Mucosa of rectum (tissue), 2 donors: Measurements from ENCODE around the gene KRT83.
"Not testable (repeated sequence)": the region's sequence is repeated elsewhere in the genome, so short reads cannot be mapped to it uniquely, and the experiment has no call there.

Experiments used
- H3K27ac ChIP-seq, 2 donors: one replicate each; pipeline ENCODE4 v1.7.0; 2013; ENCODE audit warnings: inconsistent platforms in 2 of 2, low read depth in 2 of 2, low read length in 2 of 2
- H3K27me3 ChIP-seq, 2 donors: one replicate each; pipeline ENCODE4 v1.7.0; 2013; ENCODE audit warnings: low read length in 2 of 2; ENCODE audit not compliant: control insufficient read depth in 2 of 2, insufficient read depth in 2 of 2
- H3K36me3 ChIP-seq, 2 donors: one replicate each; pipeline ENCODE4 v1.7.0; 2013; ENCODE audit warnings: low read length in 2 of 2; ENCODE audit not compliant: control insufficient read depth in 2 of 2, insufficient read depth in 2 of 2
- H3K4me1 ChIP-seq, 2 donors: one replicate each; pipeline ENCODE4 v1.7.0; 2013; ENCODE audit warnings: low read length in 2 of 2, mild to moderate bottlenecking in 1 of 2; ENCODE audit not compliant: control insufficient read depth in 2 of 2, insufficient read depth in 2 of 2
- H3K4me3 ChIP-seq, 2 donors: one replicate each; pipeline ENCODE4 v1.7.0; 2013; ENCODE audit warnings: low read length in 2 of 2
- H3K9ac ChIP-seq, 2 donors: one replicate each; pipeline ENCODE4 v1.7.0; 2013; ENCODE audit warnings: low read length in 2 of 2, low read depth in 1 of 2, mild to moderate bottlenecking in 1 of 2
- H3K9me3 ChIP-seq, 2 donors: one replicate each; pipeline ENCODE4 v1.7.0; 2013; ENCODE audit warnings: low read length in 2 of 2; ENCODE audit not compliant: control insufficient read depth in 2 of 2
- donor health status: healthy.
- donor health status: Normal muscosa, but diverticular disease.

KRT83 gene

GRCh38 chr12:52321418-52321817, 220 bp upstream of the KRT83 start:
- H3K4me3 ChIP-seq = no peak overlapping the region
- H3K36me3 ChIP-seq = no peaks in the 10 kb centered on the region
- H3K9ac ChIP-seq = no peak overlapping the region
- H3K9me3 ChIP-seq = no peaks in the 10 kb centered on the region
- H3K4me1 ChIP-seq = no peaks in the 10 kb centered on the region
- no peaks in the 10 kb centered on the region for H3K27me3 ChIP-seq
- H3K27ac ChIP-seq = no peak overlapping the region

- H3K36me3 ChIP-seq = no peaks in the 10 kb centered on the region
- H3K9me3 ChIP-seq = no peaks in the 10 kb centered on the region
- no peak overlapping the region for H3K4me3 ChIP-seq
- H3K27me3 ChIP-seq = no peaks in the 10 kb centered on the region
- H3K9ac ChIP-seq = no peak overlapping the region
- H3K4me1 ChIP-seq = no peaks in the 10 kb centered on the region
- H3K27ac ChIP-seq = no peak overlapping the region
Measured at GRCh38 chr12:52319097-52319496, 2.1 kb downstream of the KRT83 start.

DNA sequence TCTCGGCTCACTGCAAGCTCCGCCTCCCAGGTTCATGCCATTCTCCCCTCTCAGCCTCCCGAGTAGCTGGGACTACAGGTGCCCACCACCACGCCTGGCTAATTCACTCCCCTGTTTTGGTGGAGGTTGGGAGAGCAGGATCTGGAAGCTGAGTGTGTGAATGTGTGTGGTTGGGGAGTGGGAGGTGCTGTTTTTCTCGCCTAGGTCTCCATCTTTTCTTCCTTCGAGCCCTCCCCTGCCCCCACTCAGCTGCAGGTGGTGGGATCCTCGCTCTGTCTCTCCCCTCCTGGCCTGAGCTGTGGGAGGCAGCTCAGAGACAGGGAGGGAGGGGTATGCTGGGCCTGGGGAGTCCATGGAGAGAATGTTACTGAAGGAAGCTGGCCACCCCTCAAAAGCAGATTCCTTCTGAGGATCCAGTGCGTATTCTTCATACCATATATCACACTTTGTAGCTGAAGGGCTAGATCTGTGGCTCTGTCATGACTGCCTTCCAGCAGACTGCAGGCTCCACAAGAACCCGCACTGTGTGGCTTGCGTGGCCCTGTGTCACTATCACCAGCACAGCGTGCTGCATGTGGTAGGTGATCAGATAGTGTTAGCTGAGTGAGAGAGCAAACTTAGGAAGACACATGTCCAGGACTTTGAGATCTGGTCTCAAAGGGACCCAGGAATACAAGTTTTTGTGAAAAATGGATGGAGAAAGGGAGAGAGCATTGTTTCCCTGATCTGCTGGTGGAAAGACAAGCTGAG, 2.8 kb downstream of the KRT83 start:
- Histone ChIP-seq H3K9me3 (no peaks in the 10 kb centered on the region), H3K4me3 (no peak overlapping the region), H3K9ac (no peak overlapping the region), H3K27ac (no peak overlapping the region), H3K36me3 (no peaks in the 10 kb centered on the region), H3K4me1 (no peaks in the 10 kb centered on the region), H3K27me3 (no peaks in the 10 kb centered on the region)

DNA sequence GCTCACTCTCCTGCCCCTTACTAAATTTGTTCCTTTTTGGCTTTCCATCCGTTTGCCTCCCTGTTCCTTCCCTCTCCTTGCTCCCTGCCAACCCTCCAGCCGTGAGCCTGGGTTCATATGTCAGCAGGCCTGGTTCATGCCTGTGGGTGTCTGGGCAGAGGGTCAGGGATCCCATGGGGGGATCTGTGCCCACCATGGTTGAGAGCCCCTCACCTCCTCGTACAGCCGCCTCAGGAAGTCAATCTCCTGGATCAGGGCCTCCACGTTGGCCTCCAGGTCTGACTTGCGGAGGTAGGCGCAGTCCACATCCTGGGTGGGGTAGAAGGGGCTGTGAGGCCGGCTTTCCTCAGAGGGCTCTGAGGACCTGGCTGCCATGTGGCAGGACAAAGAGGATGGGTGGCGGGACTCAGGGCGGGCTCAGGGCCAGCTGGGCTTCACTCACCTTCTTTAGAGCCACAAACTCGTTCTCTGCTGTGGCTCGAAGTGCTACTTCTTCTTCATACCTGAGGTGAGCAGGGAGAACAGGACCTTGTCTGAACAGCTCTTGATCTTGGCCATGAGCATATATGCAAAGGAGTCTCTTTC, 3.6 kb downstream of the KRT83 start:
- no peaks in the 10 kb centered on the region for H3K9me3 ChIP-seq
- H3K9ac ChIP-seq = no peak overlapping the region
- H3K36me3 ChIP-seq = no peaks in the 10 kb centered on the region
- no peaks in the 10 kb centered on the region for H3K4me1 ChIP-seq
- no peak overlapping the region for H3K27ac ChIP-seq
- no peak overlapping the region for H3K4me3 ChIP-seq
- peaks cover 0 to 3% of the 10 kb centered on the region in 2 donors for H3K27me3 ChIP-seq

GRCh38 chr12:52316701-52317100, 4.5 kb downstream of the KRT83 start:
- no peak overlapping the region for H3K4me3 ChIP-seq
- H3K27me3 ChIP-seq = peaks cover 0 to 3% of the 10 kb centered on the region in 2 donors
- no peaks in the 10 kb centered on the region for H3K4me1 ChIP-seq
- no peaks in the 10 kb centered on the region for H3K9me3 ChIP-seq
- H3K27ac ChIP-seq = no peak overlapping the region
- H3K36me3 ChIP-seq = no peaks in the 10 kb centered on the region
- no peak overlapping the region for H3K9ac ChIP-seq

DNA sequence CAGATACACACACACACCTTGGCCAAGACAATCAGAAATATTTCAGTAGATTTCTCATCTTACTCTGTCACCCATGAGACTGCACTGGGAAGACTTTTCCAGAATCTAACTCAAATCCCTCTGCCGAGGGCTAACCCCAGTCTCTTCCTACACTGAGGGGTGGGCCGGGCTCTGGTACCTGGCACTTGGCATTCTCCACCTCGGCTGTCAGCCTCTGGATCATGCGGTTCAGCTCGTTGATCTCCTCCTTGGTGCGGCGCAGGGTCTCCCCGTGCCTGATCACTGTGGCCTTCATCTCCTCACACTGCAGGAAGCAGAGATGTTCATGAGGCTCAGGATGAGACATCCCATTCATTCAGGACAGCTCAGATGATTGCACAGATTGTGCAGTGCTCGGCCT, 4.9 kb downstream of the KRT83 start:
- Histone ChIP-seq H3K36me3 (no peaks in the 10 kb centered on the region), H3K27me3 (peaks cover 0 to 3% of the 10 kb centered on the region in 2 donors), H3K27ac (no peak overlapping the region), H3K4me1 (no peaks in the 10 kb centered on the region), H3K4me3 (no peak overlapping the region), H3K9me3 (no peaks in the 10 kb centered on the region), H3K9ac (no peak overlapping the region)

DNA sequence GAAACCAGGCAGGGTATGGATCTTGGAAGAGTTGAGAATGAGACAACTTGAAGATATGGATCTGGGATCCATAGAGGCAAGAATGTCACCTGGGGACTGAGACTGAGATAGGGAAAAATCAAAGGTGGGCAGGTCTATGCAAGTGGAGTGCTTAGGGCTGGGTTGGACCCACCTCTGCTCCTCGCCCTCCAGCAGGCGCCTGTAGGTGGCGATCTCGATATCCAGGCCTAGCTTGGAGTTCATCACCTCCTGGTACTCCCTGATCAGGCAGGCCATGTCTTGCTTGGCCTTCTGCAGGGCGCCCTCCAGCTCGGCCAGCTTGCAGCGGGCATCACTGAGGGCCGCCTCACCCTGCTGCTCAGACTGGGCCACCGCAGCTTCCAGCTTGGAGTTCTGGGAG, 5.5 kb downstream of the KRT83 start:
- not testable (repeated sequence) for H3K36me3 ChIP-seq, H3K9ac ChIP-seq, H3K4me3 ChIP-seq, H3K4me1 ChIP-seq, H3K9me3 ChIP-seq, H3K27ac ChIP-seq, H3K27me3 ChIP-seq

- H3K4me3 ChIP-seq = no peak overlapping the region
- H3K27ac ChIP-seq = no peak overlapping the region
- no peak overlapping the region for H3K9ac ChIP-seq
- no peaks in the 10 kb centered on the region for H3K9me3 ChIP-seq
- peaks cover 0 to 7% of the 10 kb centered on the region in 2 donors for H3K27me3 ChIP-seq
- no peaks in the 10 kb centered on the region for H3K36me3 ChIP-seq
- H3K4me1 ChIP-seq = no peaks in the 10 kb centered on the region
Measured at GRCh38 chr12:52314511-52314910, 6.7 kb downstream of the KRT83 start.

DNA sequence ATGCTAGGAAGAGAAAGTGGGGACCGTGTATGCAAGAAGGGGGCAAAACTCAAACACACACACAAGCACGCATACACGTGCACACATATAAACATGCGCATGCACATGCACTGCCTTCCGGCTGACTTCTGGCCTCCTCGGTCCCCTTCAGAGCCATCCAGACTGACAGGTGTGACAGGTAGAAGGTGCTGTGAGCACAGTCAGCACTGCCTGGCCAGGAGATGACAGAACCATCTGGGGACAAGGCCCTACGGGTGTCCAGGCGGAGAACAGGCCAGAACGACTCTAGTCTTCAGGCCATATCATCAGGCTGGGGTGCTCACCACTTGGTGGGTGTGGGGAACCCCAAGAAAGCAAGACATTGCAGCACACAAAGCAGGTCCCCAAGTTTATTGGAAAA, 7.3 kb downstream of the KRT83 start:
- Histone ChIP-seq H3K27ac (no peak overlapping the region), H3K27me3 (peaks cover 1 to 11% of the 10 kb centered on the region in 2 donors), H3K36me3 (no peaks in the 10 kb centered on the region), H3K4me3 (no peak overlapping the region), H3K4me1 (no peaks in the 10 kb centered on the region), H3K9ac (no peak overlapping the region), H3K9me3 (no peaks in the 10 kb centered on the region)

- Histone ChIP-seq H3K36me3 (no peaks in the 10 kb centered on the region), H3K27ac (no peak overlapping the region), H3K4me1 (peaks cover 3 to 4% of the 10 kb centered on the region in 2 donors), H3K9me3 (no peaks in the 10 kb centered on the region), H3K4me3 (no peak overlapping the region), H3K9ac (no peak overlapping the region), H3K27me3 (peaks cover 4 to 15% of the 10 kb centered on the region in 2 donors)
Measured at GRCh38 chr12:52313461-52313860, 7.7 kb downstream of the KRT83 start.
